ENCODE results near the gene STK26. TPM values are rescaled to one million over a fixed set of nuclear protein-coding genes. Genes with fewer than 3 reads are reported as not detected.
"Not testable (repeated sequence)": the region's sequence is repeated elsewhere in the genome, so short reads cannot be mapped to it uniquely, and the experiment has no call there.

Gene STK26
- total and polyA plus RNA-seq, 12 donors = 0.72 to 25.7 (median 1.4) TPM

DNA sequence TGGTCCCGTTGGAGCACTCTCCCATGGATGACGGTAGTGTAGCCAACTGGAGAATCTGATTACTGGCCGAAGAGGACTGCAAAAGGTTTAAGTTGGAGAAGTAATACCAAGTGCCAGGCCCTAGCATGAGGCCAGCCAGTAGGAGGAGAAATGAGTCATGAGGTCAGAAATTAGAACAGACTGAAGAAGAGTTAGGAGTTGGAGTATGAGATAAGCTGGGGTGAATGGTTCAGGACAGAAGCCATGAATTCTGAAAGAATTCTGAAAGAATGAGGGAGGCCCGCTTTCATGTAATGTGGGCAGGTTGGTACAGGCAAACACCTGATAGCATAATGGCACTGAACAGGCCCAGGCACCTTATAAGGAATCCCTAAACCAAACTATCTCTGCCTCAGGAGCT, 18.4 kb upstream of the STK26 start:
- H3K9me3 ChIP-seq (replicated peaks in 1 of 3) = no peaks in the 10 kb centered on the region
- H3K27ac ChIP-seq = no peak overlapping the region
- no peaks in the 10 kb centered on the region for H3K36me3 ChIP-seq (replicated peaks in 1 of 2)
- no peak overlapping the region for H3K4me3 ChIP-seq
- TF ChIP-seq, protein P1, sequence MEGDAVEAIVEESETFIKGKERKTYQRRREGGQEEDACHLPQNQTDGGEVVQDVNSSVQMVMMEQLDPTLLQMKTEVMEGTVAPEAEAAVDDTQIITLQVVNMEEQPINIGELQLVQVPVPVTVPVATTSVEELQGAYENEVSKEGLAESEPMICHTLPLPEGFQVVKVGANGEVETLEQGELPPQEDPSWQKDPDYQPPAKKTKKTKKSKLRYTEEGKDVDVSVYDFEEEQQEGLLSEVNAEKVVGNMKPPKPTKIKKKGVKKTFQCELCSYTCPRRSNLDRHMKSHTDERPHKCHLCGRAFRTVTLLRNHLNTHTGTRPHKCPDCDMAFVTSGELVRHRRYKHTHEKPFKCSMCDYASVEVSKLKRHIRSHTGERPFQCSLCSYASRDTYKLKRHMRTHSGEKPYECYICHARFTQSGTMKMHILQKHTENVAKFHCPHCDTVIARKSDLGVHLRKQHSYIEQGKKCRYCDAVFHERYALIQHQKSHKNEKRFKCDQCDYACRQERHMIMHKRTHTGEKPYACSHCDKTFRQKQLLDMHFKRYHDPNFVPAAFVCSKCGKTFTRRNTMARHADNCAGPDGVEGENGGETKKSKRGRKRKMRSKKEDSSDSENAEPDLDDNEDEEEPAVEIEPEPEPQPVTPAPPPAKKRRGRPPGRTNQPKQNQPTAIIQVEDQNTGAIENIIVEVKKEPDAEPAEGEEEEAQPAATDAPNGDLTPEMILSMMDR (IDR thresholded peaks at IDR 0.05) = no peak
- no peak for TF ChIP-seq POLR2A (IDR thresholded peaks at IDR 0.05)
- no peak for DNase-seq
- H3K4me1 ChIP-seq (replicated peaks in 1 of 2) = no peaks in the 10 kb centered on the region
- WGBS, 4 donors = 70 to 84% (median 77%) methylated on average over 4 of the region's 4 CpGs
- intact Hi-C loops (cut with DNase I) = no loop called here
- no peaks in the 10 kb centered on the region for H3K27me3 ChIP-seq

DNA sequence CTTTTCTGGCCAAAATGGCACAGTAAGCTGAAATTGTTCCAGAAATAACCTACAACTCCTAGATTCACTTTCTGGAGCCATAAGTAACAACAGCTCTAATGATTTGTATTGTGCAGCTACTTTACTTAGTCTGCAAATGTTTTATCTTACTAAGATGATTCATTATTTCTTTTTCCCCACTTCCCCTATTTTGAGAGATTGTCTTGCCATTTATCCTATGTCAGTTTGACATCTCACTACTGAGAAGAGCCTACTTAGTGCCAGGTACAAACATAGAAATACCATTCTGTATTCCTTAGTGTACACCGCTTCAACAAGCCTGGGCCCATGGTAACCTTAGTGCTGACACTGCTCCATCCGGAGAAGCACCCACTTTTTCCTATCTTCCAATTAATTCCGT, 13.8 kb upstream of the STK26 start:
- no peaks in the 10 kb centered on the region for H3K4me1 ChIP-seq (replicated peaks in 1 of 2)
- intact Hi-C loops (cut with DNase I) = no loop called here

GRCh38 chrX:132010213-132010612, 12.9 kb upstream of the STK26 start:
- 73 to 94% (median 83%) methylated on average over 2 of the region's 2 CpGs for WGBS, 4 donors
- H3K4me3 ChIP-seq; H3K4me1 ChIP-seq (replicated peaks in 1 of 2); H3K27me3 ChIP-seq; intact Hi-C loops (cut with DNase I); DNase-seq; H3K36me3 ChIP-seq (replicated peaks in 1 of 2); H3K27ac ChIP-seq; H3K9me3 ChIP-seq (replicated peaks in 1 of 3): not testable (repeated sequence)

More for the DNA sequence above, 13.8 kb upstream of the STK26 start:
- TF ChIP-seq, protein P1 (IDR thresholded peaks at IDR 0.05) = no peak
- no peak for TF ChIP-seq POLR2A (IDR thresholded peaks at IDR 0.05)
- no peak for DNase-seq
- H3K4me3 ChIP-seq = no peak overlapping the region
- no peaks in the 10 kb centered on the region for H3K9me3 ChIP-seq (replicated peaks in 1 of 3)
- no peaks in the 10 kb centered on the region for H3K36me3 ChIP-seq (replicated peaks in 1 of 2)
- no peaks in the 10 kb centered on the region for H3K27me3 ChIP-seq
- H3K27ac ChIP-seq = no peak overlapping the region
- WGBS, 4 donors = 72 to 79% (median 75%) methylated on average over 3 of the region's 3 CpGs

DNA sequence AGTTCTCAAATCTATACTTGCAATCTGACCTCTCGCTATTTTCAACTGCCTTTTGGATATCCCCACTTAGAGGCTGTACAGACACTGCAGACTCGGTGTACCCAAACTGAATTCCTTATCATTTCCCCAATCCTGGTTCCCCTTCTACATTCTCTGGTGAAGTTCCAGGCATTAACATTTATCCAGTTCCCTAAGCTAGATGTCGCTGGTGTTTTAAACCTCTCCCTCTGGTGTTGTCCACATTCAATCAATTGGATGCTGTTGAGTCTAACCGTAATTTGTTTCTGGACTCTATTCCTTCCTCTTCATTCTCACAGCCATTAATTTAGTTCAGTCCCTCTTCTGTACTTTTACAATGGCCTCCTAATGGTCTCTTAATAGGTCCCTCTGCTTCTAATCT, 7.2 kb upstream of the STK26 start:
- Histone ChIP-seq H3K4me1 (replicated peaks in 1 of 2) (no peaks in the 10 kb centered on the region), H3K9me3 (replicated peaks in 1 of 3) (no peaks in the 10 kb centered on the region), H3K4me3 (no peak overlapping the region), H3K27me3 (peaks cover 17% of the 10 kb centered on the region), H3K36me3 (replicated peaks in 1 of 2) (no peaks in the 10 kb centered on the region), H3K27ac (no peak overlapping the region)
- TF ChIP-seq, protein P1 (IDR thresholded peaks at IDR 0.05) = no peak
- TF ChIP-seq POLR2A (IDR thresholded peaks at IDR 0.05) = no peak
- WGBS, 4 donors = 60 to 75% (median 67%) methylated on average over 4 of the region's 4 CpGs
- no peak for DNase-seq
- intact Hi-C loops (cut with DNase I) = no loop called here

DNA sequence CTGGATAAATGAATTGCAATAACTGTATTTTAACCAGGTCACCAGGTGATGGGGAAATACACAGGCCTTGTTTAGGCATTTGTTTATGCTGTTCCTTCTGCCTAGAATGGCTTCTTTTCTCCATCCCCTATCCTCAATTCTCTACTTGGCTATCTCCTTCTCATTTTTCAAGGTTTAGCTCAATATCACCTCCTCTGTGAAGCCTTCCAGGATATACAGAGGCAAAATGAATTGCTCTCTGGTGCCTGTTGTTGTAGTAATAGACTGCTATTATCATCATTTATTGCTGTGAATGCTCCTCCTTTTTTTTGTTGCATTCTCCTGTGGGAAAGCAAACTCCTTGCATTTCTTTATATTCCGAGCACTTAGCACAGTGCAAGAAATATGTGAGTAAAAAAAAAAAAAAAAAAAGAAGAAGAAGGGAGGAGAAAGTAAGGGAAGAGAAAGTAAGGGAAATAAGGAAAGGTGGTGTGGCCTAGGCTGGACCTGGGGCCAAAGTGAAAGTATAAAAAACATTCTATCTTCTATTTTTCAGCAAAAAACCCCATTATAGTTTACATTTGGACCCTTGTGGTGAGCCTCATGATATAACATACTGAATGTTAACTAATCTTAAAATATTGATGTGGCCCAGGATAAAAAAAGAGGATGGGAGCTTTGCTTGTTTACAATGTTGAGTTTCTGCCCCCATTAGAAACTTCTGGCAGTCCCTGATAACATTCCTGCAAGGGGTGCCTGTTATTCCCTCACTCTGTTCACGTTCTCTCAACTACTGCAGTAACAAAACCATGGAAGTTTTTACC, 6.3 kb upstream of the STK26 start:
- Histone ChIP-seq H3K27ac (no peak overlapping the region), H3K9me3 (replicated peaks in 1 of 3) (no peaks in the 10 kb centered on the region), H3K36me3 (replicated peaks in 1 of 2) (no peaks in the 10 kb centered on the region), H3K4me3 (no peak overlapping the region), H3K27me3 (peaks cover 17% of the 10 kb centered on the region), H3K4me1 (replicated peaks in 1 of 2) (no peaks in the 10 kb centered on the region)
- intact Hi-C loops (cut with DNase I) = no loop called here
- DNase-seq = no peak
- TF ChIP-seq, protein P1 (IDR thresholded peaks at IDR 0.05) = no peak
- no peak for TF ChIP-seq POLR2A (IDR thresholded peaks at IDR 0.05)
- 55 to 82% (median 72%) methylated on average over 2 of the region's 2 CpGs for WGBS, 4 donors

Data from adrenal gland (tissue), 12 donors.